GM19035 (cell line): ENCODE measurements around the gene CLDND2.
A peak's percentile ranks its signal among the peaks of the same experiment; 100 is the strongest.

ENCODE experiments used
- ATAC-seq: cut with Tn5 transposase; IDR thresholded peaks from one replicate; pipeline ENCODE4 v1.9.1; 2021; ENCODE audit not compliant: unreplicated experiment

Gene CLDND2

DNA sequence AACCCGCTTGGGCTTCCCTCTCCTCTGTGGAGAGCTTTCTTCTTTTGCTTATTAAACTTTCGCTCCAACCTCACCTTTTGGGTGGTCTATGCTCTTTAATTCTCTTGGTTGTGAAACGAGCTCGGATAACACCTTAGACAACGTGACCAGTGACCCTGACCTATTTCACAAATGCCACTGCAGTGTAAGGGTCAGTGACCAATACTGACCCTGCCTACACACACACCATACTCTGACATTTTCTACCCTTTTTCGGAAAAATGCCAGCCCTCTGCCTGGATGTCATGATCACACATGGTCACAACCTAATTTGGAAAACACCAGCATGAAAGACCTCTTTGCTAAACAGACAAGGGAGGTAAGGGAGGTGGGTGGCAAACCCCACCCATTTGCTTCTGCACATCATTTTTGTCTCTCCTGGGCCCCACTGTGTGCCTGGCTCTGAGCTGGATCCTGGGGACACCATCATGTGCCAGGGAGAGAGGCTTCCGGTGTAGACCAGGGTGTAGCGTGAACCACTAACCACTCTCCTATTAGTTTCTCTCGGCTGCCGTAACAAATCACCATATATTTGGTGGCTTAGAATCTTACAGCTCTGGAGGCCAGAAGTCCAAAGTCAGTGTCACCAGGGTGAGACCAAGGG lies 12.5 kb downstream of the CLDND2 start:
- ATAC-seq = no peak

DNA sequence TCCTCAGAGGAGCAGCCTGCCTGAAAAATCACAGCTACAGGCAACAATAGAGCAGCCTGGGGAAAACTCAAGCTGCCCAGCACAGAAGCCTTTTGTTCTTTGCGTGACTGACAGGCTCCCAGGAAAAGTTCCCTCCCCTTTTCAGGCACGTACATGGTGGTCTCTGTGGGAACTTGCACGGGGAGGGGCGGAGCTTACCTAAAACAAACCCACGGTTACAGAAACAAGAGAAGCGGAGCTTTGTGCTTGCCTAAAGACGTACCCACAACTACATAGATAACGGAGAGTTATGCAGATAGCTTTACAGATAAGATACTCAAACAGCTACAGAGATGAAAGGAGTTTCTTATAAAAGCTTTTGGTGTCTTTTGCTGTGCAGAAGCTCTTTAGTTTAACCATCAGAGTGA lies 14.1 kb downstream of the CLDND2 start:
- ATAC-seq = no peak

DNA sequence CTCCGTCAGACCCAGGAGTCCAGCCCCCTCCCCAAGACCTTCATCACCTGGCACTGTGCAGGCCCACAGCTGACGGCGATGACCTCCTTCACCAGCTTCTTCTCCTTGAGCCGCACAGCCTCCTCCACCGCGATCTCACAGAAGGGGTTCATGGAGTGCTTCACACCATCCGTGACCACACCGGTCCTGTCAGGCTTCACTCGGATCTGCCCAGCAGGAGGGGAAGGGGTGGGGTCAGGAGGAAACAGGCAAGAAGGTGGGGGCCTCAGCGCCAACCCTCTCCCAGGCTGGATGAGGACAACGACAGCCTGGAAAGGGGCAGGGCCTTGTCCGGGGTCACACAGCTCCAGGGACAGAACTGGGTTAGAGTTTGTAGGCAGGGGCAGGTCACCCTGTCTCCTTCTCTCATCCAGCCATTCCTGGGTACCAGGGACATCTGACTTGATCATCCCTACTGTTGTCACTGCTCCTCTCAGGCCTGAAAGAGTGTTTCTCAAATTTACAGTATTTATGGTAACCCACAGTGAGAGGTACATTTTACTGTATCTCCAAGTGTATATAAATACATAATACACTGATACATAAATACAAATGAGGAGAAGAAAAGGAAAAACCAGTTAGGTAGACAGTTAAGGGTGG lies 14.6 kb downstream of the CLDND2 start:
- no peak for ATAC-seq

DNA sequence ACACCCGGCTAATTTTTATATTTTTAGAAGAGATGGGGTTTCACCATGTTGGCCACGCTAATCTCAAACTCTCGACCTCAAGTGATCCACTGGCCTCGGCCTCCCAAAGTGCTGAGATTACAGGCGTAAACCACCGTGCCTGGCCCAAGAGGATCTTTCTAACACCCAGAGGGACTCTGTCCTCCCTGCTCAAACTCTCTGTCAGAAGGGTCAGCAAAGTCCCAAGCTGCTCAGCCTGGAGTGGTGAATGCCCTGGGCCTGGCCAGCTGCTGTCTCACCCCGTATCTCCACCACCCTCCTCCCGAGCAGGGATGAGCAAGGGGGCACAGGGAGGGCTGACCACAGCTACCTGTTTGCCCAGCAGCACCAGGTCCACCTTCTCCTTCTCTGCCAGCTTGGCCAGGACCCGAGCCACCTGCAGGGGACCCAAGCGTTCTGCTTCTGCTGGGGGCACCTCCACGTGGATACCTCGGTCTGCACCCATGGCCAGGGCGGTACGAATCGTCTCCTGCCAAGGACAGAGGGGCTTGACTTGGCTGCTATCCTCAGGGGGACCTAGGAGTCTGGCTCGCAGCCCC lies 15.9 kb downstream of the CLDND2 start:
- ATAC-seq = no peak

DNA sequence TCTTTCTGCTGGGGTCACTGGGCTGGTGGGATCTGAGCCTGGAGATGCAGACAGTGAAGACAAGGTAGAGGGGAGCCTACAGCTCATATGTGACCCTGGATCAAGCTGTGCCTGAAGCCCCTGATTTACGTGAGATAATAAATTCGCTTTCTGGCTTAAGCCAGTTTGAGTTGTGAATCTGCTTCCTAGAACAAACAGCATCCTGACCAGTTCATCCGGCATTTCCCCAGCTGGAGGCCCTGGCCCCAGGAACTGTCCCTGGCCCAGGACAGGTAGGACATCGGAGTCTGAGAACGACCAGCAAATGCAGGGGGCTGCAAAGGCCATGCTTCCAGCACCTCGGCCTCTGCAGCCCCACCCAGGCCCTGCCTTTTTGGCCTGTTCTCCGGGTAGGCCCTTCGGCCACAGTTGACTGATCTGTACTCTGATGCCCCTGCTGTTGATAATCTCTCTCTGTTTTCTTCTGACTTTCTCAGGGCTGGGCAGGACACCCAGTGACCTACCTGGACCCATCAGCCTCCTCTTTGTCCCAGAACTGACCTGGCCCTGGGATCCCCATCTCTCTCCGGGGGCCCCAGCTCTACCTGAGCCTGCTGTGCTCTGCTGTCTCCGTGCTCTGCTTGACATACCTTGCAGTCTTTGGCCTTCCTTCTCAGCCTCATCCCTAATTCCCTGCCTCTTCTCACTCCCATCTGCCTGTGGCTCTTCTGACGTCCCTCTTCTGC lies 17.4 kb downstream of the CLDND2 start:
- ATAC-seq = no peak

DNA sequence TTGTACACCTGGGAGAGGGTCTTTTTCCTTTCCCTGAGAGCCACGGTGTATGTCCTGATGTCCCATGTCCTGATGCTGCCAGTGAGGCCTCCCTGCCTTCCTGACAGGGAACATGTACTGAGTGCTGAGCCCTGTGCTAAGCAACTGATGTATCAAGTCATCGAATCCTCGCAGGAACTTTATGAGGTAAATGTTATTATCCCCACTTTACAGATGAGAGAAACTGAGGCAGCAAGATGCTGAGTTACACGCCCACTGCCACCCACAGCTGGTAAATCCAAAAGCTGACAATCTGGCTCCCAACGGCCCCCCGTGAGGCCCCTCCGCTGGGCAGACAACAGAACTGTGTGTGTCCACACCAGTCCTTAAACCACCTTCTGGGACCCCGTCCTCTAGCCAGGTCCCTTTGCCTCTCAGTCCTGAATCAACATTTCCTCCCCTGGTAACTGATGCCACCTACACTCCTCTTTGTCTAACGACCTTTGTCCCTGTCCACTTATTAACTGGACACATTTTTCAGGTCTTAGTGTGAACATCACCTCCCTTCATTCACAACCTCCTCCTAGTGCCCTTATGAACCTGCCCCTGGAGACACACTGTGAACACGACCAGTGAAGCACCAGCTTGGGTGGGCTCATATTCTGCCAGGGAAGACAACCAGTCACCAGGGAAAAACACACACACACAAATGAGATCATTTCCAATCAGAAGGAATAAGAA lies 21.4 kb downstream of the CLDND2 start:
- no peak for ATAC-seq

DNA sequence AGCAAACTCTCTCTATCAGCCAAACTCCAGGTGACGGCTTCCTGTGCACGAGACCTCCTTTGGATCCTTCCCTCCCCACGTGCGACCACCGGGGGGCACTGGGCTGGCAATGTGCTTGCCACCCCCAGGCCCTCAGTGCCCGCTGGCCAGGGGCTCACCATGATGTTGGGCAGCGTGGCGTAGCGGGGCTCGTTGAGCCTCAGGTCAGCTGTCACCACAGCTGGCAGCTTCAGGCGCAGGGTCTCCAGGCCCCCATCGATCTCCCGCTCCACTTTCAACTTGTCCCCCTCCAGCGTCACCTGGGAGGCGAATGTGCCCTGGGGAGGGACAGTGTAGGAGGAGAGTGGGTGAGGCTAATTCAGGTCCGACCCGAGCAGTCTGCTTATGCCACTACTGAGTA lies 22.1 kb downstream of the CLDND2 start:
- no peak for ATAC-seq

DNA sequence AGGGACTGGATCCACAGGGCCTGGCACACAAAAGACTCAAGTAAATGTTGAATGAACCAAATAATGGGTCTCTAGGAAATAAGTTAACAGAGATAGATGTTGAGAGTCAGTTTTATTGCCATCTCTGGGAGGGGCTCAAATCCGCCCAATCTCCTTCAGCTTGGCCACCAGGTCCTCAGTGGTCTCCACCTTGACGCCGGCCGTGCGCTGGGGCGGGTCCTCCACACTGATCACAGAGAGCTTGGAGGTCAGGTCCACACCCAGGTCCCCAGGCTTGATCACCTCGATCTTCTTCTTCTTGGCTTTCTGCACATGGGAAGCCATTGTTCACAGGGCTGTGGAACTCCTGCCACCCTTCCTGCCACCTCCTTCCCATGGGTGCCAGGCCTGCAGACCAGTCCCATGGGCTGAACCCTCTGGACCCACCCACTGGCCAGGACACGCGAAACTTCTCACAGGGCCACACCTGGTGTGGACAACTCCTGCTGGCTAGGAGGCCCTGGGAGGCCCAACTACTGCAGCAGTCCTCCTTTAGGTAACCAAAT lies 23.7 kb downstream of the CLDND2 start:
- no peak for ATAC-seq

DNA sequence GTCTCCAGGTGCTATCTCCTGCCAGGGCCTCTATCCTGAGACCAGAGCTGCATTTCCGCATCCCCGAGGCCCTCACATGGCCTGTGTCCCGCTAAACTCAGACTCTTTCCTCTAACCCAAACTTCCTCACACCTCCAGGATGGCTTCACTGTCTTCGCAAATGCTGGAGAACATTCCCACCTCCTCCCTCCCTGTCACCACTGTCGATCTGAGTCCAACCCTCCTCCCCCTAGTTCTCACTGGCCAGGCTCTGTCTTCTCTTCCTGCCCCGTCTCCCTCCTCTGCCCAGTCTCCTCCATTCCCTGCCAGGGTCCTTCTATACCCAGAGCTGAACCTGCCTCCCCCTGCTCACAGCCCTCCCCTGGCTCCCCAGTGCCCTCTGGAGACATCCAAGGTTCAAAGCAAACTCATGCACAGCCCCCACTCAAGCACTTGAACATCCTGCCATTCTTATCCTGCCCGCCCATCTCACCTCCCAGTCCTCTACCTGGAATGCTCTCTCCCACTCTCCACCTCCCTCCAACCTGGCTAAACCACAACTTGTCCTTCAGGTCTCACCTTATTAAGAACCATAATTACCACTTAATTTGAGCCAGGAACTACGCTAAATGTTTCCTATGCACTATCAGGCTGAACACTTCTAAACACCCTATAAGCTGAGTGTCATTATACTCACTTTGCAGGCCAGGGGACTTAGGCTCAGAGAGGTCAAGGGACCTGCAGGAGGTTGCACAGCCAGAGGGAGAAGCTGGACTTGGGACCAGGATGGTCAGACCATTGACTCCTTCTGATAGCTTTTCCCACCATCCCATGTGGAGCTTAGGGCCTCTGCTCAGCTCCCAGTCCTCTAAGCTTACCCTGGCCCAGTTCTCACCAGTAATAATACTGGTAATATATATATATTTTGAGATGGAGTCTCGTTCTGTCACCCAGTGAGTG lies 25.9 kb downstream of the CLDND2 start:
- no peak for ATAC-seq

DNA sequence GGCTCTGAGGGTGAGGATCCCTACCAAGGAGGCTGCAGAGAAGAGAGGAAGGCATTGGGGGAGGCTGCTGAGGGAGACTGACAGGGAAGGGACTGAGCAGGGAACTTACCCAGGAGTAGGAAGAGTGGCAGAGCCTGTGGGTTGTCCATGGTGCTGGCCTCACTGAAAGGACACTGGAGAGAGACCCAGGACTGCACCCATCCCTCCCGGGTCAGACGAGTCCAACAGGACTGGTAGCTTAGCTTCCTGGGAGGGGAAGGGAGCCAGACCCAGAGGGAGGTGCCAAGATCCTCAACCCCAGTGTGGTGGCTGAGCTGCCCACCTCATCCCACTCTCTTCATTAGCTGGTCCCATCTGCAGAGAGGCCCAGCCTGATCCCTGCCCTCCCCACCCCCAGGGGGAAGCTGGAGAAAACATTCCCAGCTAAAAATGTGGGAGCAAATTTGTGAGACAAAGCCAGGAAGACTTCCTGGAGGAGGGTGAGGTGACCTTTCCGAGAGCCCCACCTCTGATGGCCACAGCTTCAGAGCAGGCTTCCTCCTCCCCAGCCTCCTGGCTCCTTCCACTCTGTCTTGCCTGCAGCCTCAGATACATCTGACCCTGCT lies 26.7 kb downstream of the CLDND2 start, which contains the start of gene VSIG10L:
VSIG10L (minus strand) TSS at position 164 of the 605 bp plus-strand sequence; CDS start at position 149, 15 bp downstream.
- ATAC-seq = no peak

DNA sequence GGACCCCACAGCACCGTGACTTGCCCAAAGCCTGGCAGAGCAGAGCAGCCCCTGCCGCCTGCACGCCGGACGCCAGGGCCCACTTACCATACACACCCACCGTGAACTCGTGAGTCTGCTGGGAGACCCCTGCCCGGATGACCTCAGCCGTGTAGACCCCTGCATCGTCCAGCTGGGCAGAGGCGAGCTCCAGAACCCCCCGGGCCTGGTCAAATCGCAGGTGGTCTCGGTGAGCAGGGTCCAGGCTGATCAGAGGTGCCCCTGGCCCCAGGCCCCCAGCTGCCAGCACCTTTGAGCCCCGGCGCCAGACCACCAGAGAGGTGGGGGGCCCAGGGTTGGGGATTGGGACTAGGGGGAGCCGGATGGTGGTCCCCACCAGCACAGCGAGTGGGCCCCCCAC lies 27.7 kb downstream of the CLDND2 start:
- ATAC-seq = no peak

DNA sequence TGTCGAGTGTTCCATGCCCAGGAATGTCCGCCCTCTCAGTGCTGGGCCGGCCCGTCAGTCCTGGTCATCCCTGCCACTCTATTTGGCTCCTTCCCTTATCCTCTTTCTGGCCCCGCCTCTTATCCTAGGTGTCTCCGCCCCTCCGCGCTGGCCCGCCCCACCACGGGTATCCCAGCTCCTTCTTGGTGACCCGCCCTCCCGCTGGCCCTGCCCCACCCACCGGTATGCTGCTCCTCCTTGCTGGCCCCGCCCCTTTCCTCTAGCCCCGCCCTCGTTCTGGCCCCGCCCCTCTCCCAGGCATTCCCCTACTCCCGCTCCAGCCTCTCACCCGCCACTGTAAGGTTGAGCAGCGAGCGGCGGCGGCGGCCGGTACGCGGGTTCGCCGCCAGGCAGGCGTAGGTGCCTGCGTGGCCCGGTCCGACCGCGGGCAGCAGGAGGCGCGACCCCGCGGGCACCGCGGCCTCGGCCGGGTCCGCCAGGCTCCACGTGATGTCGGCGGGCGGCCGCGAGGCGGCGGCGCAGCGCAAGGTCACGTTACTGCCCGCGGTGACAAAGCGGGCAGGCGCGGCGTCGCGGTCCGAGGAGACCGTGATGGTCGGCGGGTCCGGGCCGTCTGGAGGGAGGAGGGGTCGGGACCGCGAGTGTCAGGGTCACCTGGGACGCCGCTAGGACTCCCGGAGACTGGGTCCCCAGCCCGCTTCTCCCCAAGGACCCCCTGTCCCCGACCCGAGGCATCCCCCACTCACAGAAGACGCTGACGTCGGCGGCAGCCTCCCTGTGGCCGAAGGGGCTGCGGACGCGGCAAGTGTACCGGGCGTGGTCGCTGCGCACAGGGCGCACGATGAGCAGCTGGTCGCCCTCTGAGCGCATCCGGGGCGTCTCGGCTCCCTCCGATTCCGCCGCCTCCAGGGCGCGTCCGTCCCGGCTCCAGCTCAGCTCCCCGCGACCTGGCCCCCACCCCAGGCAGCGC lies 28.8 kb downstream of the CLDND2 start:
- peak; percentile 64 for ATAC-seq

DNA sequence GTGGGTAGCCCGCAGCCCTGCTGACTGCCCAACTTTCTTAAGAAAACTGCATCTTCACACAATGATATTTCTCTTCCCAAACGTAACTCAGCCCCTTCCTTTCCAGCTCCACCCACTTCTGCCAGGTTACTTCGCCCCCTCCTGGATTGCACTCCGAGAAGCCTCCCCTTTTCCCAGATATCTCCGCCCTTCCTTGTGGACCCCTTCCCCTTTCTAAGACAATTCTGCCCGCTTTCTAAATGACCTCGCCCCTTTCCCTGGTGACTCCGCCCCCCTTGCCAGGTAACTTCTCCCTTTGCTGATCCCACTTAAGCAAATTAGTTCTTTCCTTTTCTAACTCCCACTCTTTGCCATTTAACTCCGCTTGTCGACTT lies 29.5 kb downstream of the CLDND2 start:
- no peak for ATAC-seq

DNA sequence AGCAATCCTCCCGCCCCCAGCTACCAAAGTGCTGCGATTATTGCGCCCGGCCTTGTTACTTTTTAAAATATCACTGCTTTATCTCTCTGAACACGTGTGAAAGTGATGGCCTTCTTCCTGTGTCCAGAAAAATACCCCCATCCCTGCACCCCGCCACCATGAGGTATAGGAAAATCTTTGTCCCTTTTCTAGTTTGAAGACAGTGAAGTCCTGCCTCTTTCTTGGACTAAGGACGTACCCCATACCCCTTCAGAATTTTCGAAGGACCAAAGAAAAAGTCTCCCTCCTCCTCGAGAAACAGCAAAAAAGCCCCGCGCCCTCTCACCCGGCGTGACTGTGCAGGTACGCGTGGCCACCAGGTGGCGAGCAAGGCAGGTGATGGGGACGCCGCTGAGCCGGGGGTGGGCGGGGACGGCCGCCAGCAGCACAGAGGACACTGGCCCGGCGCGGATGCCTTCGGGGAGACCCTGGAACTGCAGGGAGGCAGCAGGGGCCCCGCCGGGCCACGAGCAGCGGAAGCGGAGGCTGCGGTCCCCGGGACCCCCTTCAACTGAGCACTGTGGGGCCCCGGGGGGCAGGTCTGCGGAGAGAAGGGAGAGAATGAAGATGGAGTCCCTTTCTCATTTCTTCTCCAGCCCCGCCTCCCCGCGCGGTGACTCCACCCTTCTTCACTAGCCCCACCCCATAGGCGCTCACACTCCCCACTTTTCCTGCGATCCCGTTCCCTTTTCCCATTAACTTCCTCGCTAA lies 30.1 kb downstream of the CLDND2 start:
- ATAC-seq = peak; percentile 56

DNA sequence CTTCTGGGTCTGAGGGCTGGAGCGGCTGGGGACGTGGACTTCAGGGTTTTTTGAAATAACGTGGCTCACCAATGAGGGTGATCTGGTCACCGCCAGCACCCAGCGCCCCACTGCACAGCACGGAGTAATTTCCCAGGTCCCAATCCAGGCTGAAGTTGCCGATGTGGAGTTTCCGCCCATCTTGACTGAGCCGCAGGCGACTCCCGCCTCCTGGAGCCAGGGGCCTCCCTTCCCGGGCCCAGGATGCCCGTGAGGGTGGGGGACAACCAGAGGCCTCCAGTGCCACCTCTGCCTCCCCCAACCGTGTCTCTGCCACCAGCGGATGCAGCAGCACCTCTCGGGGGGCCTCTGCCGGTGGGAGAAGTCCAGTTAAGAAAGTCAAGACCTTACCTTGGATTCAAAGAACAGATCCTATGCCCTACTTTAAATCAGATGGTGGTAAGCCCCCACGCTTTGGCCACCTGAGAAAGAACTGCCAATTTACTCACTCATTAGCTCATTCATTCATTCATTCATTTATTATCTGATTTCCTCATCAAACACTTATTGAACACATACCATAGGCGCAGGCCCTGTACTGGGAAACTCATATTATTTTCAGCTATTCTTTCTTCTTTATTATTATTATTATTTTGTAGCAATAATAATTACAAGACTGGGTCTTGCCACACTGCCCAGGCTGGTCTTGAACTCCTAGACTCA lies 30.8 kb downstream of the CLDND2 start:
- ATAC-seq = no peak

DNA sequence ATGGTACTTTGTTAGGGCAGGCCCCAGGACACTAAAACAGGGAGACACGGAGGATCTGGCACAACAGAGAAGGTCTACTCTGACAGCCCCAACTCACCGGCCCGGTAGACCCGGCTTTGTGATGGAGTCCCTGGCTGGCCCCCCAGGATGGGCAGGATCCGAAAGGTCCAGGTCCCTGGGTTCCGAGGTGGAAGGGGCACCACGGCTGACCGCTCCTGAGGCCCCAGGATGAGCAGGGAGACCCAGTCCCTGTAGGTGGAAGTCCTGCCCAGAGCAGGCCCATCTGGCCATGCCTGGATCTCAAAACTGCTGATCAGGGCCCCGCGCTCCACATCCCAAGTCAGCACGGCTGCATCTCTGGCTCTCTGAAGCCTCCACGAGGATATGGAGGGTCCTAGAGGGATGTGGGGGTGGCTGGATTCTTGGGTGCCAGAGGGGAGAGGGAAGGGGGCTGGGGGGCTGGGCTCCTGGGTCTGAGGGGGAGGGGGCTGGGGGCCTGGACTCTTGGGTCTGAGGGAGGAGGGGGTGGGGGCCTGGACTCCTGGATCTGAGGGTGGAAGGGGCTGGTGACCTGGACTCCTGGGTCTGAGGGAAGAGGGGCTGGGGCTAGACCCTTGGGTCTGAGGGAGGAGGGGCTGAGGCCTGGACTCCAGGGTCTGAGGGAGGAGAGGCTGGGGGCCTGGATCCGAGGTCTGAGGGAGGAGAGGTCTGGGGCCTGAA lies 31.5 kb downstream of the CLDND2 start:
- ATAC-seq = no peak
